Natural killer cell (primary cell): ENCODE data around the gene ABCC2. TPM values are rescaled to one million over a fixed set of nuclear protein-coding genes. Genes with fewer than 3 reads are reported as not detected.

ENCODE experiments used
- ATAC-seq, 3 donors: fragments of 150-1000 bp in 2 of 3; fragments of 200-7000 bp in 1 of 3; cut with Tn5 transposase; 1 replicate in 1 of 3; 2 replicates in 2 of 3; pipeline ENCODE4 v1.10.0; 2021; ENCODE audit warnings: mild to moderate bottlenecking in 2 of 3, moderate library complexity in 2 of 3
- DNase-seq, 2 donors: peaks; one replicate each; pipeline versions ENCODE4 v3.0.0 to v3.0.0-alpha.2; 2013 to 2021; ENCODE audit warnings: mixed read lengths in 1 of 2
- H3K27ac ChIP-seq: one replicate; pipeline ENCODE4 v1.5.1; 2013; ENCODE audit warnings: mild to moderate bottlenecking, low read length
- H3K27me3 ChIP-seq: one replicate; pipeline ENCODE4 v1.6.1; 2013; ENCODE audit warnings: low read length; ENCODE audit not compliant: control insufficient read depth, insufficient read depth
- H3K36me3 ChIP-seq: one replicate; pipeline ENCODE4 v1.6.1; 2013; ENCODE audit warnings: low read length; ENCODE audit not compliant: control insufficient read depth, insufficient read depth
- H3K4me1 ChIP-seq: one replicate; pipeline ENCODE4 v1.6.1; 2013; ENCODE audit warnings: low read length; ENCODE audit not compliant: control insufficient read depth, insufficient read depth
- H3K4me3 ChIP-seq: one replicate; pipeline ENCODE4 v1.5.1; 2013; ENCODE audit warnings: low read length
- H3K9me3 ChIP-seq: one replicate; pipeline ENCODE4 v1.6.1; 2013; ENCODE audit warnings: low read length; ENCODE audit not compliant: control insufficient read depth, insufficient read depth
- H3K27ac Mint-ChIP-seq, 2 donors: one replicate each; pipeline ENCODE4 v1.8.0; 2022; ENCODE audit warnings: mild to moderate bottlenecking in 2 of 2, mixed read lengths in 2 of 2, moderate library complexity in 1 of 2
- H3K27me3 Mint-ChIP-seq, 2 donors: one replicate each; pipeline ENCODE4 v1.8.0; 2022; ENCODE audit warnings: low read depth in 2 of 2, mixed read lengths in 2 of 2
- H3K36me3 Mint-ChIP-seq: one replicate; pipeline ENCODE4 v1.8.0; 2022; ENCODE audit warnings: mixed read lengths
- H3K4me1 Mint-ChIP-seq, 2 donors: one replicate each; pipeline ENCODE4 v1.8.0; 2022; ENCODE audit warnings: mixed read lengths in 2 of 2
- H3K4me3 Mint-ChIP-seq: one replicate; pipeline ENCODE4 v1.8.0; 2022; ENCODE audit warnings: mild to moderate bottlenecking, moderate library complexity, mixed read lengths
- H3K9me3 Mint-ChIP-seq, 2 donors: one replicate each; pipeline ENCODE4 v1.8.0; 2022; ENCODE audit warnings: mixed read lengths in 2 of 2
- WGBS: methylation state at CpG from one replicate; pipeline ENCODE4 v1.1.7; 2013; ENCODE audit warnings: missing lambda C conversion rate; ENCODE audit not compliant: insufficient coverage; 5-methylcytosine and 5-hydroxymethylcytosine counted together
- intact Hi-C: fragments of 100-400 bp; cut with micrococcal nuclease; formaldehyde crosslinking; loops from one replicate; pipeline ENCODE4 v1.14.2; 2022
- total RNA-seq, 4 donors: library from RNA; stranded (reverse); fragments of 120-200 nt in 1 of 4; gene quantifications; one replicate each; pipeline versions ENCODE4 v1.2.3 to v1.2.4, GENCODE V29; 2013 to 2022
- TF ChIP-seq, protein P1 (sequence below): fragments of 200-600 bp; IDR thresholded peaks from one replicate; pipeline ENCODE4 v1.8.0; 2022; ENCODE audit warnings: antibody characterized with exemption

ABCC2 gene
- total RNA-seq, 3 donors from 2014 or later (not counting 1 experiment from before 2014, with no cell fraction given): 1.3 to 3.4 (median 2.7) TPM

DNA sequence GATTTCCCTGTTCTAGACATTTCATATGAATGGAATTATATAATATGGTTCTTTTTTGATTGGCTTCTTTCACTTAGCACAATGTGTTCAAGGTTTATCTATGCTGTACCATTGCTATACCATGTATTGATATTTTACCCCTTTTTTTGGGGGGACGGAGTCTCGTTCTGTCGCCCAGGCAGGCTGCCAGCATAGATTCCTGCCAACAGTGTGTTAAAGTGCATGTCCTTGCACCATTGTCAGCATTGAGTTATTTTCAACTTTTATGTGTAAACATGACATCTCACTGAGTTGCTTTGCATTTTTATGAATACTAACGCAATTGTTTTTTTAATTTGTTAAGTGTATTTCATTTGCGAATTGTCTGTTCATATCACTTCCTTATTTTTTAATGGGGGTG, 4.9 kb downstream of the ABCC2 start:
- no peak overlapping the region for H3K27ac Mint-ChIP-seq

DNA sequence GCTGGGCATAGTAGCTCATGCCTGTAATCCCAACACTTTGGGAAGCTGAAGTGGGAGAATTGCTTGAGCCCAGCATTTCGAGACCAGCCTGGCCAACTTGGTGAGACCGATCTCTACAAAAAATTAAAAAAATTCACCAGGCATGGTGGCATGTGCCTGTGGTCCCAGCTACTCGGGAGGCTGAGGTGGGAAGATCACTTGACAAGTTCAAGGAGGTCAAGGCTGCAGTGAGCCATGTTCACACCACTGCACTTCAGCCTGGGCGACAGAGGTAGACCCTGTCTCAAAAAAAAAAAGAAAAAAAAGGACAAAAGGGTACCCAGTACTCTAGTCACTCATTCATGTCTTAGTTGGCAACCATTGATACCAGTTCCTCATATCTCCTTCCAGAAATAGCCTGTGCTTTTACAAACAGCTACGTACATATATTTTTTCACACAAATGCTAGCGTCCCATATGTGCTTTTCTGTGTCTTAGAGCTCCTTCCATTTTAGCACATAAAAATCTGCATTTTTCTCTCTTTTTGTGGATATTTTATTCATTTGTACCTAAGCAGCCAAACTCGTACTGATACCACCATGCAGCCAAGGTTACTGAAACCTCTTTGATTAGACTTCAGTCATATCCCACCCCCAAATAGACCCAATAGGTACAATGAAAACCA, 5.5 kb downstream of the ABCC2 start:
- Mint-ChIP-seq H3K4me1 (no peaks in the 10 kb centered on the region), H3K9me3 (no peaks in the 10 kb centered on the region), H3K4me3 (no peak overlapping the region), H3K27me3 (no peaks in the 10 kb centered on the region), H3K36me3 (no peaks in the 10 kb centered on the region), H3K27ac (no peak overlapping the region)
- TF ChIP-seq, protein P1, sequence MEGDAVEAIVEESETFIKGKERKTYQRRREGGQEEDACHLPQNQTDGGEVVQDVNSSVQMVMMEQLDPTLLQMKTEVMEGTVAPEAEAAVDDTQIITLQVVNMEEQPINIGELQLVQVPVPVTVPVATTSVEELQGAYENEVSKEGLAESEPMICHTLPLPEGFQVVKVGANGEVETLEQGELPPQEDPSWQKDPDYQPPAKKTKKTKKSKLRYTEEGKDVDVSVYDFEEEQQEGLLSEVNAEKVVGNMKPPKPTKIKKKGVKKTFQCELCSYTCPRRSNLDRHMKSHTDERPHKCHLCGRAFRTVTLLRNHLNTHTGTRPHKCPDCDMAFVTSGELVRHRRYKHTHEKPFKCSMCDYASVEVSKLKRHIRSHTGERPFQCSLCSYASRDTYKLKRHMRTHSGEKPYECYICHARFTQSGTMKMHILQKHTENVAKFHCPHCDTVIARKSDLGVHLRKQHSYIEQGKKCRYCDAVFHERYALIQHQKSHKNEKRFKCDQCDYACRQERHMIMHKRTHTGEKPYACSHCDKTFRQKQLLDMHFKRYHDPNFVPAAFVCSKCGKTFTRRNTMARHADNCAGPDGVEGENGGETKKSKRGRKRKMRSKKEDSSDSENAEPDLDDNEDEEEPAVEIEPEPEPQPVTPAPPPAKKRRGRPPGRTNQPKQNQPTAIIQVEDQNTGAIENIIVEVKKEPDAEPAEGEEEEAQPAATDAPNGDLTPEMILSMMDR: no peak
- WGBS: 81% methylated on average over 7 of the region's 7 CpGs
- Histone ChIP-seq H3K4me3 (no peak overlapping the region), H3K27me3 (no peaks in the 10 kb centered on the region), H3K4me1 (no peaks in the 10 kb centered on the region), H3K36me3 (no peaks in the 10 kb centered on the region), H3K9me3 (no peaks in the 10 kb centered on the region), H3K27ac (no peak overlapping the region)
- intact Hi-C loops: no loop called here
- DNase-seq: no peak
- no peak for ATAC-seq

More for the DNA sequence above, 4.9 kb downstream of the ABCC2 start:
- no peak for DNase-seq
- Histone ChIP-seq H3K4me3 (no peak overlapping the region), H3K4me1 (no peaks in the 10 kb centered on the region), H3K27ac (no peak overlapping the region), H3K27me3 (no peaks in the 10 kb centered on the region), H3K9me3 (no peaks in the 10 kb centered on the region), H3K36me3 (no peaks in the 10 kb centered on the region)
- H3K4me3 Mint-ChIP-seq: no peak overlapping the region
- ATAC-seq: no peak
- 67% methylated on average over 3 of the region's 5 CpGs for WGBS
- H3K9me3 Mint-ChIP-seq: no peaks in the 10 kb centered on the region
- intact Hi-C loops: no loop called here
- H3K4me1 Mint-ChIP-seq: no peaks in the 10 kb centered on the region
- H3K36me3 Mint-ChIP-seq: no peaks in the 10 kb centered on the region
- TF ChIP-seq, protein P1: no peak
- no peaks in the 10 kb centered on the region for H3K27me3 Mint-ChIP-seq

DNA sequence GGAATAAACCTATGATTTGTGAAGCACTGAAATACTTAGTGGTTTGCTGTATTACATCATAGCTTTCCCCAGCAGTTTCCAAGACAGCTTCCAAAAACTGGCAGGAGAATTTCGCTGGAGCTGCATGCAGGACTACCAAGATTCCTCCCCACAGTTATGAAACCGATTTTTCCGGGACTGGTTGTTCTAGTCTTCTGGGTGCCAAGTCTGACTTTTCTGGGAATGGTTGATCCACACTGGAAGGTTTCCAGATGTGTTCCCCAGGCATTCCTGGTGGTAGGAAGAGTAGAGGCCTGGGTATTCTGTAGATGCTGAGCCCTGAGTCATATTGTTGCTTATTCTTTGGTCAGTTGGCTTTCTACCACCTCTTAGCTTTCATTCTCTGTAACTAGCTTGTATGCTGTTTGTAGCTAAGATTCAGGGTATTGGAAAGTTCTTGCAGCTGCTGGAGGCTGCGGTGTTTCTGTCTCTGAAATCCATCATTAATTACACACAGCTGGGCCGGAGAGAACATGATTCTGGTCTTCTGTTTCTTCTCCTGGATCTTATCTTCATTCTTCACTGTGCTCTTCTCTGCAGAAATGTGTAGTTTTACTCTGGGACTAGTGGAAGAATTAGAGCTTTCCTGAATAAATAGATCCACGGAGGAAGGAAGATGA, 6.3 kb downstream of the ABCC2 start:
- no peak overlapping the region for H3K4me3 Mint-ChIP-seq
- intact Hi-C loops: no loop called here
- H3K27ac Mint-ChIP-seq: no peak overlapping the region
- H3K27ac ChIP-seq: no peak overlapping the region
- no peaks in the 10 kb centered on the region for H3K36me3 ChIP-seq
- no peaks in the 10 kb centered on the region for H3K4me1 Mint-ChIP-seq
- DNase-seq (no peak), ATAC-seq (no peak)
- H3K27me3 Mint-ChIP-seq: no peaks in the 10 kb centered on the region
- no peaks in the 10 kb centered on the region for H3K27me3 ChIP-seq
- H3K9me3 Mint-ChIP-seq: no peaks in the 10 kb centered on the region
- TF ChIP-seq, protein P1: no peak
- H3K4me1 ChIP-seq: no peaks in the 10 kb centered on the region
- H3K4me3 ChIP-seq: no peak overlapping the region
- 81% methylated on average over 6 of the region's 6 CpGs for WGBS
- H3K9me3 ChIP-seq: no peaks in the 10 kb centered on the region
- H3K36me3 Mint-ChIP-seq: no peaks in the 10 kb centered on the region
